Embryonic facial prominence (tissue), 1 donor: ENCODE results near the gene FAHD2A.
"Not testable (repeated sequence)": the region's sequence is repeated elsewhere in the genome, so short reads cannot be mapped to it uniquely, and the experiment has no call there.

ENCODE experiments used
- DNase-seq: peaks from one replicate; pipeline ENCODE4 v3.0.0-alpha.2; 2016; ENCODE audit errors: extremely low spot score

The FAHD2A gene

GRCh38 chr2:95375532-95376150, 26.9 kb upstream of the FAHD2A start:
- no peak for DNase-seq

DNA sequence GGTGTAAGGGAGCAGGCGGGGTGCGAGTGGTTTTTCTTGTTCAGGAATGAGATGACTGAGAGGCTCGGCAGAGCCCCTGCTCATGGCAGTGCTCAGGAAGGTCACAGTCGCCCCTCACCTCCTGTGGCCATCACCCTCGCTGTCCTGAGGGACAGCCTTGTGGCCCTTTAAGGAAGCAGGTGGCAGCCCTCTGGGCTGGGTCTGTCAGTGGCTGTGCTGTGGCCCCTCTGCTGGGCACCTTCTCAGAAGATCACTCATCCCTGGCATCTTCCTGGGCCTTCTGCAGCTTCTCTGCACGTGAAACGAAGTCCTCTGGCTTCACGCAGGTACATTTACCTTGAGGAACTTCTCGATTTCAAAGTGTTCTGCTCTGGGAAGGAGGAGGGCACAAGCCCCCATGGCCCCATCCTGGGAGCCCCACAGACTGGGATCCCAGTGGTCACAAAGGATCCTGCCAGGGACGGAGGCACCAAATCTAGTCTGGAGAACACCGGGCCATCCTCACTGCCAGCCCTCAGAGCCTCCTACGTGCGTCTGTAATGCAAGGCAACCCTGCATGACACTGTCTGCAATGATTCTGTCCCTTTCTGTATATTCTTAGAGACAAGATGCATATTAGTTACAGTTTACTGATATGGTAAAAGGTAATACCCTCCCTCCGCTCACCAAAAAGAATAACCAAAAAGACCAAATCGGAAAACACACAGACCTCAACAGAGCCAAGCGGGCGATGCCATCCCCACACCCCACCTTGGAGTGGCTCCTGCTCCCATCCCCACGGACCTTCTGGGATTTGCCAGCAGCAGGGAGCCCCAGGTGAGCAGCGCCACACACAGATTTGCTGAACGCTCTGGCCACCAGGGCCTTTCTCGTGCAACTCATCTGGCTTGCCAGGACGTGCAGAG, 25.9 kb upstream of the FAHD2A start:
- DNase-seq, result no peak

DNA sequence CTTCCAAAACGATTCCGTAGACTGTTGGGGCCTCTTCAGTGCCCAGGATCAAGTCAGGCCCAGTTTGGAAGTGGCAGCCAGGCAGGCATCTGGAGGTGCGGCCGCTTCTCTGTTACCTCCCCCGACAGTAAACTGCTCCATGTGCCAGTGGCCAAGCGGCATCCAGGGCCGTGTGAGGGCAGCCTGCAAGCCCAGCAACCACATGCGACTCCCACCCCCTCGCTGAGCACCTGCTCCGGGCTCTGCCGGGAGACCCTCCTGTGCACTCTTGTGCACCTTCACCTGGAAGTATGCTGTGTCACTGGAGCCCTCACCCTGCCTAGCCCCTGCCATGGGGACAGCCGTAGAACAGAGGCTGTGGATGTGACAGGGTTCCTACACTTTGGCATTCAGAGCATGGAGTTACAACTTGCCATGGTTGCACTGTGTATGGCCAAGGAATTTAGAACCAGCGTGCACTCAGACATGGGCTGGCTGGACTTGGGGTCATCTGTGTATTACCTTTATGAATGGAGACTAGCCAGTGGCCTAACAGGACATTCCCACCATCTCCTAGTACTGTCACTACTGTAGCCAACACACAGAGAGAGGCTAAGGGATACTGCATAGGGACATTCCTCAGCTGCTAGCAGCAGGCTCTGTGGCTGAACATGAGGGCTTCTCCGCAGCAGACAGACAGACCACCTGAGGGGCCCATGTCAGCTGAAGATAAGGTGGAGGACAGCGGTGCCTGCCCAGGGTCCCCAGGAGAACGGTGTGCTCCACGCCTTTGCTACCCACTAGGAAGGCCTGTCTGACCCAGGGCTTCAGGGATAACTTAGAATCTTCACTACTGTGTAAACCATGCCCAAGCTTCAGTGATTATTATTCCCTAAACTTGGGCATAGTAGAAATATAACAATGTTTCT, 25.0 kb upstream of the FAHD2A start:
- DNase-seq, result no peak

DNA sequence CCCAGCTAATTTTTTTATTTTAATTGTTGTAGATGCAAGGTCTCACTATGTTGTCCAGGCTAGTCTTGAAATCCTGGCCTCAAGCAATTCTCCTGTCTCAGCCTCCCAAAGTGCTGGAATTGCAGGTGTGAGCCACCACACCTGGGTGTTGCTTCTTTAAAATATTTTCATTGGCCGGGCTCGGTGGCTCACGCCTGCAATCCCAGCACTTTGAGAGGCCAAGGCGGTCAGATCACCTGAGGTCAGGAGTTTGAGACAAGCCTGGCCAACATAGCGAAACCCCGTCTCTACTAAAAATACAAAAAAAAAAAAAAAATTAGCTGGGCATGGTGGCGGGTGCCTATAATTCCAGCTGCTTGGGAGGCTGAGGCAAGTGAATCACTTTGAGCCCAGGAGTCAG, 24.2 kb upstream of the FAHD2A start:
- DNase-seq, result not testable (repeated sequence)

- no peak for DNase-seq
These were observed 23.1 kb upstream of the FAHD2A start for GRCh38 chr2:95379371-95379831.

GRCh38 chr2:95380280-95380679, 22.2 kb upstream of the FAHD2A start:
- DNase-seq, result no peak

GRCh38 chr2:95380731-95381130, 21.8 kb upstream of the FAHD2A start:
- DNase-seq, result no peak

DNA sequence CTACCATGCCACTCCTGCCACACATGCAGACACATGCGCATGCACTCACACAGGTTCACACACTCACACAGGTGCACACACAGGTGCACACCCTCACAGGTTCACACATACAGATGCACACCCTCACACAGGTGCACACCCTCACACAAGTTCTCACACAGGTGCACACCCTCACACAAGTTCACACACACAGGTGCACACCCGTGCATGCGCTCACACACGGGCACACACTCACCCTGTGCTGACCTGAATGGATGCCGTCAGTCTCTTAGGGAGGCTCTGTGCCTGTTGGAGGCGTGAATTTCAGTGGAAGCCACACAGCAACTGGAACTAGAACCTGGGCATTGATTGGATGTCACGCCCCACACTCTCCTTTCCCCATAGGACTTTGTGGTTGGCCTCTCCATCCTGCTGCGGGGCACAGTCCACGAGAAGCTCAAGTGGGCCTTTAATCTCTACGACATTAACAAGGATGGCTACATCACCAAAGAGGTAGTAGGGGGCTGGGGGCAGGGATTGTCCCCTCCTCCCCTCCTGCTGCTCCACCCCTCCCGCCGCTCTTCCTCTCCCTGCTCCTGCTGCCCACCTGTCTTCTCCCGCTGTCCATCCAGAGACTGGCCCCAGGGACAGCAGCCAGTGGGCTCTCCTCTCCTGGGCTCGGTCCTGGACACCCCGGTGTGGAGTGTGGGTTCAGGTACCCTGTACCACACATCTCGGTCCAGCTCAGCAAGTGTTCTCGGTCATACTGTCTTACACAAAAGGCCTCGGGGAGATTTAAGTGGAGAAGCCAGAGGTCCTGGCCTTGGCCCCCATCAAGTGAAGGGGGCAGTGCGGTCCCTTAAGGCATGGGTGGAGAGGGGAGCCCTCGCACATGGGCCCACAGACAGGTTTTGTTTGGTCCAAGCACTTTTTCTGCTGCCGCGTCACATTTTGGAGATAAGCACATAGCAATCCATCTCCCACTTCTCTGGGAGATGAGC, 21.0 kb upstream of the FAHD2A start:
- DNase-seq, result no peak

DNA sequence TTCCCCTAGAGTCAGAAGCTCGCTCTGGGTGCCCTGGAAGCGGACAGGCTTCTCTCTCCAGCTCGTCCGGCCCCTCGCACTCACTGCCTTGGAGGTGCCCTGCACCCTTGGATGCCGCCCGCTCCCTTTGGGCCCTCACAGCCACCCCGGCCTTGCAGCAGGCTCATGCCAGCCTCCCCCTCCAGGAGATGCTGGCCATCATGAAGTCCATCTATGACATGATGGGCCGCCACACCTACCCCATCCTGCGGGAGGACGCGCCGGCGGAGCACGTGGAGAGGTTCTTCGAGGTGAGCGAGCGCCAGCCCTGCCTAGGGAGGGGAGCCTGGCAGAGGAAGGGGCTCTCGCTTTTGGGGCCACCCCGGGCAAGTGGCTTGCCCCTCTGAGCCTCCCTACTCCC, 20.3 kb upstream of the FAHD2A start:
- DNase-seq, result no peak

- no peak for DNase-seq
These were observed 19.5 kb upstream of the FAHD2A start for GRCh38 chr2:95382686-95383634.

GRCh38 chr2:95383635-95384027, 18.9 kb upstream of the FAHD2A start:
- no peak for DNase-seq

DNA sequence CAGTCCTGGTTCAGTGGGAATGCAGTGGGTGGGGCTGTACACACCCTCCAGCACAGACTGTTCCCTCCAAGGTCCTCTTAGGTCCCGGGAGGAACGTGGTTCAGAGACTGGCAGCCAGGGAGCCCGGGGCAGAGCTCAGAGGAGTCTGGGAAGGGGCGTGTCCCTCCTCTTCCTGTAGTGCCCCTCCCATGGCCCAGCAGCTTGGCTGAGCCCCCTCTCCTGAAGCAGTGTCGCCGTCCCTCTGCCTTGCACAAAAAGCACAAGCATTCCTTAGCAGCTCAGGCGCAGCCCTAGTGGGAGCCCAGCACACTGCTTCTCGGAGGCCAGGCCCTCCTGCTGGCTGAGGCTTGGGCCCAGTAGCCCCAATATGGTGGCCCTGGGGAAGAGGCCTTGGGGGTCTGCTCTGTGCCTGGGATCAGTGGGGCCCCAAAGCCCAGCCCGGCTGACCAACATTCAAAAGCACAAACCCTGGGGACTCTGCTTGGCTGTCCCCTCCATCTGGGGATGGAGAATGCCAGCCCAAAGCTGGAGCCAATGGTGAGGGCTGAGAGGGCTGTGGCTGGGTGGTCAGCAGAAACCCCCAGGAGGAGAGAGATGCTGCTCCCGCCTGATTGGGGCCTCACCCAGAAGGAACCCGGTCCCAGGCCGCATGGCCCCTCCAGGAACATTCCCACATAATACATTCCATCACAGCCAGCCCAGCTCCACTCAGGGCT, 17.5 kb upstream of the FAHD2A start:
- DNase-seq, result no peak

- no peak for DNase-seq
These were observed 16.9 kb upstream of the FAHD2A start for GRCh38 chr2:95385570-95385984.

- no peak for DNase-seq
These were observed 16.5 kb upstream of the FAHD2A start for GRCh38 chr2:95386031-95386430.

DNA sequence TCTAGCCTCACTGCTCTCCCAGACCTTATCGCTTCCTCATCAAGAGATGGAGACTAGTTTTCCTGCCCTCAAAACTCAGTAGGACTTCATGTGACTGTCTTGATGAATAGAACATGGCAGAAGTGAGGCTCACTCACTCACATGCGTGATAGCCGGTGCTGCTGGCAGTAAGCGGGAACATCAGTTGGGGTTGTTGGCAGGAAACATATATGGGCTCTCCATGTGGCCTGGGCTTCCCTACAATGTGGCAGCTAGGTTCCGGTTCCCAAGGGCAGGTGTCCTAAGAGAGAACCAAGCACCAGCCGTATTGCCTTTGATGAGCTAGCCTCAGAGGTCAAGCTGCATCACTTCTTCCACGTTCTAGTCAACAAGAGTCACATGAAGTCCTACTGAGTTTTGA, 15.2 kb upstream of the FAHD2A start:
- DNase-seq, result no peak

- DNase-seq, result no peak
These were observed 14.3 kb upstream of the FAHD2A start for GRCh38 chr2:95388091-95388692.

DNA sequence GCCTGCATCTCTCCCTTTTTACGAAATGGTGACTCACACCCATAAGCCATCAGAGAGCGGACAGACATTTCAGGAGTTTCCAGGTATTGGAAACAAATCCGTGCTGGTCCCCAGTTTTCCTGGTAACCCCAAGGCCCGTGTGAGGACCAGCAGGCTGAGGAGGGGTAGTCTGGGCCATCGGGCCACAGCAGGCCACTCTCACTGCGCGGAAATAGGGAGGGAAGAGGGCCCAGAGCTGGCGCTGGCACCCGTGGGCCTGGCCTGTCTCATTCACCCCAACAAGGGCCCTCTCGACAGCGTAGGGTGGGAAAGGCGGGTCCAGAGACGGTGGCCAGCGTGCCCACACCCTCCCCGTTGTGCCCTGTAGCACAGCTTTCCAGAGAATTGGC, 13.7 kb upstream of the FAHD2A start:
- DNase-seq, result no peak

GRCh38 chr2:95389245-95390119, 13.0 kb upstream of the FAHD2A start:
- DNase-seq, result no peak
